ENCODE measurements around the gene SLC25A12. TPM values are rescaled to one million over a fixed set of nuclear protein-coding genes. Genes with fewer than 3 reads are reported as not detected.
"Not testable (repeated sequence)": the region's sequence is repeated elsewhere in the genome, so short reads cannot be mapped to it uniquely, and the experiment has no call there.

SLC25A12 gene
- polyA plus RNA-seq, 2 of the 4 experiments (the other 2 are of a cell fraction), result 12.5 to 26.8 TPM

DNA sequence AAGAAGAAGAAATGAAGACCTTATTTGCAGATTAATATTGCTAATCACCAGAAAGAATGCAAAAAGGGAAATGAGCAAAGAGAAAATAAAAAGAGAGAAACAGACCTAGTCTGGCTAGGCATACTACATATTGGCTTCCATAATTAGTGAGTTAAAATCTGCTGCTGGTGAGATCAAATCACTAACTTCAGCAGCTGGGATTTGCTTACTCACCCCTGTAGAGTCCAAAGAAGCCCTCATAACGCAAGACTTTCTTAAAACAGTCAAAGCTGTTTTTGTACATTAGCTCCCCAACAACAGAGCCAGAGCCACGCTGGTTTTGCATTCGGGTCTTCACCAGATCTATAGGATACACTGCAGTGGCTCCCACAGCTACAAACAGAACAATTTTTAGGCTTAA lies 80.9 kb downstream of the SLC25A12 start:
- ChIA-PET CTCF (interaction anchor here (0.7 to 12.5 kb wide), 8 partner anchors 12 to 314 kb away, joined by 3 to 122 read pairs (median 4); partner anchors contain the start of genes DLX1 and DLX2), POLR2A (no interaction called here)
- Histone ChIP-seq H3K4me2 (no peak overlapping the region), H3K4me3 (no peak overlapping the region), H3K27ac (no peak overlapping the region), H3K4me1 (no peaks in the 10 kb centered on the region), H3K9me3 (no peaks in the 10 kb centered on the region)
- no peak for ATAC-seq
- DNase-seq (ENCODE audit: low read depth in 1 of 2, low spot score in 1 of 2), result no peak
- FAIRE-seq, result no peak
- 80% methylated on average over 3 of the region's 3 CpGs for WGBS (ENCODE audit: missing lambda C conversion rate)
- no peak for TF ChIP-seq EHMT2 (IDR thresholded peaks at IDR 0.05; ENCODE audit: low read depth)
- TF ChIP-seq TFCP2L1 (CRISPR knock-in tag; IDR thresholded peaks at IDR 0.05), result no peak
- TF ChIP-seq, protein P1, sequence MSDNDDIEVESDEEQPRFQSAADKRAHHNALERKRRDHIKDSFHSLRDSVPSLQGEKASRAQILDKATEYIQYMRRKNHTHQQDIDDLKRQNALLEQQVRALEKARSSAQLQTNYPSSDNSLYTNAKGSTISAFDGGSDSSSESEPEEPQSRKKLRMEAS (IDR thresholded peaks at IDR 0.05), result no peak
- TF ChIP-seq HDAC2 (IDR thresholded peaks at IDR 0.05), result no peak
- TF ChIP-seq HOXB13 (CRISPR knock-in tag; IDR thresholded peaks at IDR 0.05; ENCODE audit: low read depth), result no peak
- no peak for TF ChIP-seq RNF2 (IDR thresholded peaks at IDR 0.05; ENCODE audit: borderline replicate concordance, low read depth)

DNA sequence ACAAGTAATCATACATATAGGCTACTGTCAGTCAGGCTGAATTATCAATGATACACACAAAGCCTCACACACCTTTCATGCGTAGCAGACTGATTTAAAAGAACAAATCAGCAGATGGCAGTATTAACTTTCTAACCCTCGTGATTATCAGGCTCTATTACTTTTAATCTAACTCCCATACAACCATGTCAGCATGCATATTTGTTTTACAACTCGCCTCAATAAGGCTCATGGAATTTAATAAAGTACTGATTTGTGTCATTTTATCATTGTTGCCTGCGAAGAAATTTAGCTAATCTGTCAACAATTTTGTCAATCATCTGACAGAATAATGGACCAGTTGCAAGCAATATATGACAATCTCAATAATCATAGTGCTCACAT lies 82.8 kb downstream of the SLC25A12 start:
- DNase-seq (ENCODE audit: low read depth in 1 of 2, low spot score in 1 of 2) (peak; percentile 10 to 45), ATAC-seq (peak; percentile 62 to 82; a peak in 4 of 6 replicates), FAIRE-seq (no peak)
- Histone ChIP-seq H3K27ac (no peak overlapping the region), H3K4me1 (peaks cover 3% of the 10 kb centered on the region; the same call in 1 of the 3 replicates), H3K4me3 (no peak overlapping the region), H3K9me3 (no peaks in the 10 kb centered on the region), H3K4me2 (no peak overlapping the region)
- WGBS (ENCODE audit: missing lambda C conversion rate), result 29% methylated on average over 4 of the region's 4 CpGs
- POLR2A ChIA-PET, result no interaction called here
- TF ChIP-seq, protein P2, sequence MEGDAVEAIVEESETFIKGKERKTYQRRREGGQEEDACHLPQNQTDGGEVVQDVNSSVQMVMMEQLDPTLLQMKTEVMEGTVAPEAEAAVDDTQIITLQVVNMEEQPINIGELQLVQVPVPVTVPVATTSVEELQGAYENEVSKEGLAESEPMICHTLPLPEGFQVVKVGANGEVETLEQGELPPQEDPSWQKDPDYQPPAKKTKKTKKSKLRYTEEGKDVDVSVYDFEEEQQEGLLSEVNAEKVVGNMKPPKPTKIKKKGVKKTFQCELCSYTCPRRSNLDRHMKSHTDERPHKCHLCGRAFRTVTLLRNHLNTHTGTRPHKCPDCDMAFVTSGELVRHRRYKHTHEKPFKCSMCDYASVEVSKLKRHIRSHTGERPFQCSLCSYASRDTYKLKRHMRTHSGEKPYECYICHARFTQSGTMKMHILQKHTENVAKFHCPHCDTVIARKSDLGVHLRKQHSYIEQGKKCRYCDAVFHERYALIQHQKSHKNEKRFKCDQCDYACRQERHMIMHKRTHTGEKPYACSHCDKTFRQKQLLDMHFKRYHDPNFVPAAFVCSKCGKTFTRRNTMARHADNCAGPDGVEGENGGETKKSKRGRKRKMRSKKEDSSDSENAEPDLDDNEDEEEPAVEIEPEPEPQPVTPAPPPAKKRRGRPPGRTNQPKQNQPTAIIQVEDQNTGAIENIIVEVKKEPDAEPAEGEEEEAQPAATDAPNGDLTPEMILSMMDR (IDR thresholded peaks at IDR 0.05), result peak; percentile 71
- TF ChIP-seq SMC3 (IDR thresholded peaks at IDR 0.05) (peak; percentile 84), RAD21 (conservative IDR thresholded peaks at IDR 0.05 in 1 of 2, IDR thresholded peaks at IDR 0.05 in 1 of 2) (peak; percentile 79 to 80)
- TF ChIP-seq, protein P1 (IDR thresholded peaks at IDR 0.05), result no peak
- CTCF ChIA-PET, result interaction anchor here (0.7 to 12.5 kb wide), 17 partner anchors 8 to 651 kb away, joined by 3 to 122 read pairs (median 3); partner anchors contain the start of gene DLX2

DNA sequence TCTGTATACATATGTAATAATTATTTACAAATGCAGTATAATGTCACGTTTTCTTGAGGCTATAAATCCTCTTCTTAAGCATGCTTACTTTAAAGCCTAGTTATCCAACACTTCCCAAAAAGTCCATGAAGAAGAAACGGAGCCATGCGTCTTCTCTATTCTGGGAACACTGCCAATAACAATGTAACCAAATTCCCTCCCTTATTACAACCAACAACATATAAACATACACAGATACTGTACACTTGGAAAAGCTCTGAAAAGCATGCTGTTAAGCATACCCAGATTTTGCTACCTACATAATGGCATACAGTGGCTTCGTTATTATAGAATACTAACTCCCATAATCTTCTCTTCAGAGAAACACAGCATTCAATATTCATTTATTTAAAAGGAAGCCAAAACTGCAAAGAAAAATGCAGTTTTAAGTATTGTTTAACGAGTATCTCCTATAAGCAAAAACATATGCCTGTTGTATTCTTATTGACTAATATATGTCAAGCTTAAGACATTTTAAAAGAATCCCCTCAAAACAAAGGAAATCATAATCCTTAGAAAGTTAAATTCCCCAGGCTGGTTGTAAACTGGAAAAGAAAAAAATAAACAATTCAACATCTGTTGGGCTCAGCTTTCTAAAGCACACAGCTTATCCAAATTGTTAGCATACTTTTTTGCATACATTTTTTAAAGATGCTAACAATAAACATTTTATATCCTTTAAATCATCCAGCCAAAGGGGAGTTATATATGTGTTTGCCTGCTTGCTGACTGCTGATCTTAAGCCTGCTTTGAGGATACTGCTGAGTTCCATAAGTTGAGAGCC lies 83.4 kb downstream of the SLC25A12 start:
- no peak for DNase-seq (ENCODE audit: low read depth in 1 of 2, low spot score in 1 of 2)
- no peaks in the 10 kb centered on the region for H3K9me3 ChIP-seq
- no peak overlapping the region for H3K4me2 ChIP-seq
- ChIA-PET POLR2A (no interaction called here), CTCF (interaction anchor here (0.9 to 12.5 kb wide), 16 partner anchors 8 to 651 kb away, joined by 3 to 122 read pairs (median 3); partner anchors contain the start of gene DLX2)
- no peak for ATAC-seq
- H3K4me1 ChIP-seq, result peaks cover 3% of the 10 kb centered on the region; the same call in 1 of the 3 replicates
- TF ChIP-seq, protein P3, sequence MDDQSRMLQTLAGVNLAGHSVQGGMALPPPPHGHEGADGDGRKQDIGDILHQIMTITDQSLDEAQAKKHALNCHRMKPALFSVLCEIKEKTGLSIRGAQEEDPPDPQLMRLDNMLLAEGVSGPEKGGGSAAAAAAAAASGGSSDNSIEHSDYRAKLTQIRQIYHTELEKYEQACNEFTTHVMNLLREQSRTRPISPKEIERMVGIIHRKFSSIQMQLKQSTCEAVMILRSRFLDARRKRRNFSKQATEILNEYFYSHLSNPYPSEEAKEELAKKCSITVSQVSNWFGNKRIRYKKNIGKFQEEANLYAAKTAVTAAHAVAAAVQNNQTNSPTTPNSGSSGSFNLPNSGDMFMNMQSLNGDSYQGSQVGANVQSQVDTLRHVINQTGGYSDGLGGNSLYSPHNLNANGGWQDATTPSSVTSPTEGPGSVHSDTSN (IDR thresholded peaks at IDR 0.05), result no peak
- TF ChIP-seq, protein P1 (IDR thresholded peaks at IDR 0.05), result no peak
- TF ChIP-seq, protein P4, sequence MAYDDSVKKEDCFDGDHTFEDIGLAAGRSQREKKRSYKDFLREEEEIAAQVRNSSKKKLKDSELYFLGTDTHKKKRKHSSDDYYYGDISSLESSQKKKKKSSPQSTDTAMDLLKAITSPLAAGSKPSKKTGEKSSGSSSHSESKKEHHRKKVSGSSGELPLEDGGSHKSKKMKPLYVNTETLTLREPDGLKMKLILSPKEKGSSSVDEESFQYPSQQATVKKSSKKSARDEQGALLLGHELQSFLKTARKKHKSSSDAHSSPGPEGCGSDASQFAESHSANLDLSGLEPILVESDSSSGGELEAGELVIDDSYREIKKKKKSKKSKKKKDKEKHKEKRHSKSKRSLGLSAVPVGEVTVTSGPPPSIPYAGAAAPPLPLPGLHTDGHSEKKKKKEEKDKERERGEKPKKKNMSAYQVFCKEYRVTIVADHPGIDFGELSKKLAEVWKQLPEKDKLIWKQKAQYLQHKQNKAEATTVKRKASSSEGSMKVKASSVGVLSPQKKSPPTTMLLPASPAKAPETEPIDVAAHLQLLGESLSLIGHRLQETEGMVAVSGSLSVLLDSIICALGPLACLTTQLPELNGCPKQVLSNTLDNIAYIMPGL (CRISPR knock-in tag; IDR thresholded peaks at IDR 0.05; ENCODE audit: borderline replicate concordance), result no peak
- TF ChIP-seq HEYL (CRISPR knock-in tag; IDR thresholded peaks at IDR 0.05) (no peak), TP53 (CRISPR knock-in tag; IDR thresholded peaks at IDR 0.05) (no peak), JUN (IDR thresholded peaks at IDR 0.05) (no peak), RNF2 (IDR thresholded peaks at IDR 0.05; ENCODE audit: borderline replicate concordance, low read depth) (no peak), GATA3 (IDR thresholded peaks at IDR 0.05; ENCODE audit: borderline replicate concordance) (no peak), HOXA7 (CRISPR knock-in tag; IDR thresholded peaks at IDR 0.05) (no peak), NR3C1 (IDR thresholded peaks at IDR 0.05) (no peak)
- FAIRE-seq, result no peak
- no peak overlapping the region for H3K4me3 ChIP-seq
- WGBS (ENCODE audit: missing lambda C conversion rate), result 61% methylated on average over 5 of the region's 5 CpGs
- no peak overlapping the region for H3K27ac ChIP-seq

DNA sequence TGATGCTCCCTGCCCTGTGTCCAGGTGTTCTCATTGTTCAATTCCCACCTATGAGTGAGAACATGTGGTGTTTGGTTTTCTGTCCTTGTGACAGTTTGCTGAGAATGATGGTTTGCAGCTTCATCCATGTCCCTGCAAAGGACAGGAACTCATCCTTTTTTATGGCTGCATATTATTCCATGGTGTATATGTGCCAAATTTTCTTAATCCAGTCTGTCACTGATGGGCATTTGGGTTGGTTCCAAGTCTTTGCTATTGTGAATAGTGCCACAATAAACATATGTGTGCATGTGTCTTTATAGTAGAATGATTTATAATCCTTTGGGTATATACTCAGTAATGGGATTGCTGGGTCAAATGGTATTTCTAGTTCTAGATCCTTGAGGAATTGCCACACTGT lies 85.2 kb downstream of the SLC25A12 start:
- POLR2A ChIA-PET; H3K4me3 ChIP-seq; H3K27ac ChIP-seq; H3K4me2 ChIP-seq; H3K9me3 ChIP-seq; H3K4me1 ChIP-seq; ATAC-seq; DNase-seq (ENCODE audit: low read depth in 1 of 2, low spot score in 1 of 2); FAIRE-seq: not testable (repeated sequence)
- CTCF ChIA-PET, result interaction anchor here (0.7 to 12.5 kb wide), 2 partner anchors 90 to 296 kb away, joined by 3 to 122 read pairs; partner anchors contain the start of gene DLX2
